Body of pancreas (tissue), 4 donors: ENCODE data around the gene ZNF212. TPM values are rescaled to one million over a fixed set of nuclear protein-coding genes. Genes with fewer than 3 reads are reported as not detected.

Source experiments
- ATAC-seq: fragments of 150-250 bp; one replicate; pipeline ENCODE4 v1.9.1; 2016
- DNase-seq, 4 donors: peaks; one replicate each; pipeline ENCODE4 v3.0.0-alpha.2; 2019
- H3K27ac ChIP-seq, 4 donors: fragments of 200-600 bp; sonication (generic); 1 replicate in 3 of 4; 2 replicates in 1 of 4; pipeline versions ENCODE4 v1.5.1 to v1.6.1; 2016 to 2019; ENCODE audit warnings: mild to moderate bottlenecking in 1 of 4, mixed read lengths in 1 of 4, moderate library complexity in 1 of 4
- H3K27me3 ChIP-seq, 2 donors: fragments of 200-600 bp; sonication (generic); one replicate each; pipeline ENCODE4 v1.6.0; 2016; ENCODE audit warnings: mild to moderate bottlenecking in 1 of 2
- H3K36me3 ChIP-seq, 2 donors: fragments of 200-600 bp; sonication (generic); replicated peaks in 1 of 2; 2 replicates each; pipeline ENCODE4 v1.5.1; 2016; ENCODE audit warnings: low read depth in 2 of 2; ENCODE audit not compliant: insufficient read depth in 1 of 2
- H3K4me1 ChIP-seq: fragments of 200-600 bp; sonication (generic); one replicate; pipeline ENCODE4 v1.6.0; 2016
- H3K4me3 ChIP-seq, 2 donors: fragments of 200-600 bp; sonication (generic); 1 replicate in 1 of 2; 2 replicates in 1 of 2; pipeline ENCODE4 v1.5.1; 2016 to 2019
- H3K9me3 ChIP-seq, 3 donors: fragments of 200-600 bp; sonication (generic); 1 replicate in 2 of 3; 2 replicates in 1 of 3; pipeline ENCODE4 v1.5.1; 2016
- POLR2A ChIP-seq, 3 donors: fragments of 450-650 bp; IDR thresholded peaks; one replicate each; pipeline ENCODE4 v1.6.1; 2016; ENCODE audit warnings: antibody characterized with exemption in 3 of 3, mild to moderate bottlenecking in 2 of 3
- WGBS, 2 donors: methylation state at CpG; one replicate each; pipeline ENCODE4 v1.1.5; 2017; 5-methylcytosine and 5-hydroxymethylcytosine counted together
- intact Hi-C: fragments of 100-400 bp; cut with DNase I; formaldehyde crosslinking; loops from one replicate; pipeline ENCODE4 v1.15.1; 2023
- total RNA-seq, 2 donors: library from RNA; depleted of rRNA; stranded (reverse); fragments of >200 nt; gene quantifications; one replicate each; pipeline ENCODE4 v1.1.0, GENCODE V29; 2016
- TF ChIP-seq, protein P1 (sequence below), 7 experiments: fragments of 450-650 bp in 4 of 7; fragments of 200-600 bp in 3 of 7; sonication (generic) in 3 of 7; IDR thresholded peaks; one replicate each; pipeline ENCODE4 v1.5.1; 2016 to 2019; ENCODE audit warnings: antibody characterized with exemption in 7 of 7

ZNF212 gene
- total RNA-seq, 2 donors from 2014 or later: 5.7 to 6.6 TPM

DNA sequence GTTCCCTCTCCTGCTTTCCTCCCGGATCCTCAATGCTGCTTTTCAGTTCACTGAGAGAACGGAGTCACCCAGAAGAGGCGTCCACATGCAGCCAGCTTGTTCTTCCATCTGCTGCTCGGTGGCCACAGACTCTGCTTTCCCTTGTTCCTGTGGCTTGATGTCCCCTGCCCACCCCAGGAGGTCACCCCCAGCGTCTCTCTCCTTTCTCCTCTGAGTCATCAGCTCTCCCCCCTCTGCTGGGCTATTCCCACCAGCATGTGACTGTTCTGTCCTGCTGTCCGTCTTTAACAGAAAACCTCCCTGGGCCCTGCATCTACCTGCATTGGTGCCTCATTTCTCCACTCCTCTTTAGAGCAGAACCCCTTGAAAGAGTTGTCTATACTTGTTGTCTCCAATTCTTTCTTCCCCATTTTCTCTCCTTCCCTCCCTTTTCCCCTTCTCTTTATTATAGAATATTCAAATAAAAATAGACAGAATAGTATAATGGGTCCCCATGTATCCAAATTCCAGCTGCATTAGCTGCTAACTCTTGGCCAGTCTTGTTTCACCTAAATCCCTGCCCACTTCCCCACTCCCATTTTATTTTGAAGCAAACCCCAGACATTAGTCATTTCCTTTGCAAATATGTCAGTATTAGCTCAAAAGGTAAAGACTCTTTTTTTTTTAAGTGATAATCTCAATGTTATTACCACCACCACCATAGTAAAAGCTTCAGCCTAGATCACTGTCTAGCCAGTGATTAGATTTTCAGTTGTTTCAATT is 40.0 kb upstream of the ZNF212 start:
- no peak for ATAC-seq
- intact Hi-C loops: no loop called here

DNA sequence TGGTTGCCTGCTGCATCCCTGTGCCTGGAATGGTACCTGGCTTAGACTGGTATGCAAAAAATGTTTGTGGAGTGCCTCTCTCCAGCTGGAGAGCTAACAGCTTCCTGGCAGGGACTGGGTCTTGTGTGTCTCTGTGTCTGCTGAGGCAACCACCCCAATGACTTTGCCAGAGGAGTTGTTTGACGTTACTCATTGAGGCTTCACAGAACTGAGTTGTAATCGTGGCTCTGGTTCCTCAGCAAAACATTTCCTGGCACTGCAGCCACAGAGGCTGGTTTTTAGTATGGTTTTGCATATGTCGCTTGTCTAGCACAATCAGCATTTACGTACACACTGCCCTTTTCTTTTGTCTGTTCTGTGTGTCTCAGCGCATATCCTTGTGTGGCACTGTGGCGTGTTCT is 36.6 kb upstream of the ZNF212 start:
- H3K9me3 ChIP-seq: no peaks in the 10 kb centered on the region
- peaks cover 12% of the 10 kb centered on the region for H3K4me1 ChIP-seq
- ATAC-seq (no peak), DNase-seq (no peak)
- no peak overlapping the region for H3K4me3 ChIP-seq
- 78 to 85% methylated on average over 6 of the region's 6 CpGs for WGBS, 2 donors
- H3K36me3 ChIP-seq: peaks cover 23 to 37% of the 10 kb centered on the region in 2 donors
- intact Hi-C loops: no loop called here
- no peaks in the 10 kb centered on the region for H3K27me3 ChIP-seq
- H3K27ac ChIP-seq: no peak overlapping the region
- TF ChIP-seq POLR2A (IDR thresholded peaks at IDR 0.05): no peak

More for the DNA sequence above, 40.0 kb upstream of the ZNF212 start:
- H3K36me3 ChIP-seq: peaks cover 15 to 30% of the 10 kb centered on the region in 2 donors
- H3K4me1 ChIP-seq: peaks cover 24% of the 10 kb centered on the region
- WGBS, 2 donors: 94 to 99% methylated on average over 6 of the region's 6 CpGs
- H3K9me3 ChIP-seq: no peaks in the 10 kb centered on the region
- H3K27ac ChIP-seq: no peak overlapping the region
- no peaks in the 10 kb centered on the region for H3K27me3 ChIP-seq
- DNase-seq: no peak
- TF ChIP-seq POLR2A (IDR thresholded peaks at IDR 0.05): no peak
- TF ChIP-seq, protein P1, sequence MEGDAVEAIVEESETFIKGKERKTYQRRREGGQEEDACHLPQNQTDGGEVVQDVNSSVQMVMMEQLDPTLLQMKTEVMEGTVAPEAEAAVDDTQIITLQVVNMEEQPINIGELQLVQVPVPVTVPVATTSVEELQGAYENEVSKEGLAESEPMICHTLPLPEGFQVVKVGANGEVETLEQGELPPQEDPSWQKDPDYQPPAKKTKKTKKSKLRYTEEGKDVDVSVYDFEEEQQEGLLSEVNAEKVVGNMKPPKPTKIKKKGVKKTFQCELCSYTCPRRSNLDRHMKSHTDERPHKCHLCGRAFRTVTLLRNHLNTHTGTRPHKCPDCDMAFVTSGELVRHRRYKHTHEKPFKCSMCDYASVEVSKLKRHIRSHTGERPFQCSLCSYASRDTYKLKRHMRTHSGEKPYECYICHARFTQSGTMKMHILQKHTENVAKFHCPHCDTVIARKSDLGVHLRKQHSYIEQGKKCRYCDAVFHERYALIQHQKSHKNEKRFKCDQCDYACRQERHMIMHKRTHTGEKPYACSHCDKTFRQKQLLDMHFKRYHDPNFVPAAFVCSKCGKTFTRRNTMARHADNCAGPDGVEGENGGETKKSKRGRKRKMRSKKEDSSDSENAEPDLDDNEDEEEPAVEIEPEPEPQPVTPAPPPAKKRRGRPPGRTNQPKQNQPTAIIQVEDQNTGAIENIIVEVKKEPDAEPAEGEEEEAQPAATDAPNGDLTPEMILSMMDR (IDR thresholded peaks at IDR 0.05): no peak
- no peak overlapping the region for H3K4me3 ChIP-seq

DNA sequence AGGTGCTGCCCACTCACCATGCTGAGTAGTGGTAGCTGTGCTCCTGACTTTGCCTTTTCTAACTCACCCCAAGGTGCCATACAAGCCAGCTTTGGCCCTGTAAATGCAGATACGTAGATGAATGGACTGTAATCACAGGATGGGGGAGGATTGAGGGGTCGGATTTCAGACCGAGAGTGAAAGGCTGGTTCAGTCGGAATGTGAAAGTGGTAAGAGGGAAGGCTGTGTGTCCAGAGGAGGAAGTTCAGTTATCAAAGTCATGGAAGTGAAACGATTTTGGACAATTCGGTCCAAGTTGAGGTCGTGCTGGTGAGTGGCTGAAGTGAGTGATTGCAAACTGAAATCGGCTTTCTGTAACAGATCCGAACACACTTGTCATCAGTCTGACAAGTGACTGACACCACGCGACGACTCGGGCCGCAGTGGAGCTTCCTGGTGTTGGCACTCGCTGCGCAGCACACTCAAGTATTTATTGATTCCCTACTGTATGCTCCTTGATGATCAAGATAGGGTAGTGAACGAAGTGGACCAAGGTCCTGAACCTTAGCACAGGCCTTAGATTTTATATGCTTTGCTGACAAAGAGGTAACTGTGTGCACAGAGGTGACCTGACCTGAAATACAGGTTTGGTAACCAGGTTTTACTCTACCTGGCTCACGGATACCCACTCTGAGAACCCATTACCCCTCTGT is 33.6 kb upstream of the ZNF212 start:
- ATAC-seq: peak; percentile 80
- no peak overlapping the region for H3K4me3 ChIP-seq
- intact Hi-C loops: no loop called here
- TF ChIP-seq, protein P1 (IDR thresholded peaks at IDR 0.05): no peak
- TF ChIP-seq POLR2A (IDR thresholded peaks at IDR 0.05): no peak
- H3K36me3 ChIP-seq: peaks cover 9 to 37% of the 10 kb centered on the region in 2 donors
- H3K9me3 ChIP-seq: no peaks in the 10 kb centered on the region
- 15 to 26% methylated on average over 17 to 18 of the region's 18 CpGs for WGBS, 2 donors
- DNase-seq: peak in 2 of 4 donors; percentile 25 to 44
- H3K27me3 ChIP-seq: no peaks in the 10 kb centered on the region
- H3K27ac ChIP-seq: peak overlapping the region; percentile 40 to 70 (median 54)
- peaks cover 12% of the 10 kb centered on the region for H3K4me1 ChIP-seq

DNA sequence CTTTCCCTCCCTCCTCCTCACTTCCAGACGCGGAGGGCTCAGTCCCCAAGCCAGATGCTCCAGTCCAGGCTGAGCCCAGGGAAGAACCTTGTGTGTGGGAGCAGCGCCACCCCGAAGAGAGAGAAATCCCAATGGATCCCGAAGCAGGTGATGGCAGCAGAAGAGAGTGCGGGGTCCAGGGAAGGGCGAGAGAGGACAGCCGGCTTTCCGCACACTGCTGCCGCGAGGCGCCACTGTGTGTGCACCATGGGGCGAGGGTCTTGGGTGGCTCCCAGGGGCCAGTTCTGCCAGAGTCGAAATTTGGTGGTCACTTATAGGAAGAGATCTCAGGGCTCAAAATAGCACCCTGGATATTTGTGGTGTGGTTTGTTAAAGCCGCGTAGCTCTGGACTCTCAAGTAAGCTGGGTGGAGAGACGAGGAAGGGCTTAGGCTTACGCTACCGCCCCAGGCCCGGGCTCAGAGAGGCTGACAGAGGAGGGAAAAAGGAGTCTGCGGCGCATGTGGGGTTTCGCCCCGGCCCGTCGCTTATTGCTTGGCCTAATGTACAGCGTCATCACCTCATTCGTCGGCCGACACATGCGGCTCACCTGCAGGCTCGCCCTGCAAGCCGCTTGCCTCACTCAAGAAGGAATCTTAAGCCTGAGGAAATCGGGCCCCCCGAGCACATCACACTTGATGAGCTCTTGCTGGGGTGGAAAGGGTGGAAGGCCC is 32.0 kb upstream of the ZNF212 start:
- Histone ChIP-seq H3K27ac (no peak overlapping the region), H3K27me3 (no peaks in the 10 kb centered on the region), H3K36me3 (peaks cover 8 to 36% of the 10 kb centered on the region in 2 donors), H3K4me3 (no peak overlapping the region), H3K9me3 (no peaks in the 10 kb centered on the region), H3K4me1 (peaks cover 12% of the 10 kb centered on the region)
- TF ChIP-seq, protein P1 (IDR thresholded peaks at IDR 0.05): no peak
- TF ChIP-seq POLR2A (IDR thresholded peaks at IDR 0.05): no peak
- ATAC-seq (no peak), DNase-seq (no peak)
- intact Hi-C loops: no loop called here
- WGBS, 2 donors: 83 to 88% methylated on average over 29 to 35 of the region's 35 CpGs
